Islet of Langerhans (tissue), 1 donor: ENCODE results near the gene ALKBH3.

ENCODE experiments used
- FAIRE-seq: peaks from one replicate; lab custom pipeline; 2011; peaks lifted over from hg19 to GRCh38; lab: Jason Lieb, UNC

The ALKBH3 gene

DNA sequence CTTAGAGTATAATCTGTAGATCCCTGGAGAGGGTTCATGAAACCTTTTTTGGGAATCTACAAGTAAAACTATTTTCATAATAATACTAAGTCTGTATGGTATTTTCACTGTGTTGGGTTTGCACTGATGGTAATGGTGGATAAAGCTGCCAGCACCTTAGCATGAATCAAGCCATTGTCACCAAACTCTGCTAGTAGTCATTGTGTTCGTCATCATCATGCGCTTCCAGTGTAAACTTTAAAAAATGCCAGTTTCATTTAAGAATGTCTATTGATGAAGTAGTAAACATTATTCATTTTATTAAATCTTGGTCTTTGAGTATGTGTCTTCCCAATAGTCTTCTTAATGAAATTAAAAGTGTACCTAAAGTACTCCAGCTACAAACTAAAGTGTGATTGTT lies 15.0 kb downstream of the ALKBH3 start:
- no peak for FAIRE-seq

DNA sequence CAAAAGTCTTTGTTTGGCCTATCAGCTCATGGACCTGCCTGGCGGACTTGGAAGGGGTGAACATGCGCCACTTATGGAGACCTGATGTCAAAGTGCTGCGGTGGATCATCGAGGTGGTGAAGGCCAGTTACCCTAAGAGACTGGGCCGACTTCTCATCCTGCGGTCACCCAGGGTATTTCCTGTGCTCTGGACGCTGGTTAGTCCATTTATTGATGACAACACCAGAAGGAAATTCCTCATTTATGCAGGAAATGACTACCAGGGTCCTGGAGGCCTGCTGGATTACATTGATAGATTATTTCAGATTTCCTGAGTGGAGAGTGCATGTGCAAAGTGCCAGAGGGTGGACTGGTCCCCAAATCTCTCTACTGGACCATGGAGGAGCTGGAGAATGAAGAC lies 17.9 kb downstream of the ALKBH3 start:
- no peak for FAIRE-seq

DNA sequence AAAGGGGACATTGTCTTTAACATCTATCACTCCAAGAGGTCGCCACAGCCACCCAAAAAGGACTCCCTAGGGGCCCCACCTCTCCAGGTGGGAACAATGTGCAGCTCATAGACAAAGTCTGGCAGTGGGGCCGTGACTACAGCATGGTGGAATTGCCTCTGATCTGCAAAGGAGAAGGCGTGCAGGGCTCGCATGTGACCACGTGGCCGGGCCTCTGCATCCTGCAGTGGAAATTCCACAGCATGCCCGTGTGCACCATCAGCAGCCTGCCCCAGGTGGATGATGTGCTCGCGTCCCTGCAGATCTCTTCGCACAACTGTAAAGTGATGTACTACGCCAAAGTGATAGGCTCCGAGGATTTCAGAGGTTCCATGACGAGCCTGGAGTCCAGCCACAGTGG lies 18.5 kb downstream of the ALKBH3 start:
- no peak for FAIRE-seq

DNA sequence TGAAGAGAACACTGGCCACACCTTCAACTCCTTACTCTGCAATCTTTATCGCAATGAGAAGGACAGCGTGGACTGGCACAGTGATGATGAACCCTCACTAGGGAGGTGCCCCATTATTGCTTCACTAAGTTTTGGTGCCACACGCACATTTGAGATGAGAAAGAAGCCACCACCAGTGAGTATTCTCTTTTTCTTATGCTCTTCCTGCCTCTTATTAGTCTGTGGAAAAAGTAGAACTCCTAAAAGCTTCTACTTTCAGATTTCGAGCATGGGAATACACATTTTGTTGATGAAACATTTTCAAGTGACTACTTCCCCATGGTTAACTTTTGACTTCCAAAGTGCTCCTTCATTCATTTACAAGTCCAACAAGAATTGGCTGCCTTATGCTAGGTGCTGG lies 20.9 kb downstream of the ALKBH3 start:
- FAIRE-seq, result no peak

DNA sequence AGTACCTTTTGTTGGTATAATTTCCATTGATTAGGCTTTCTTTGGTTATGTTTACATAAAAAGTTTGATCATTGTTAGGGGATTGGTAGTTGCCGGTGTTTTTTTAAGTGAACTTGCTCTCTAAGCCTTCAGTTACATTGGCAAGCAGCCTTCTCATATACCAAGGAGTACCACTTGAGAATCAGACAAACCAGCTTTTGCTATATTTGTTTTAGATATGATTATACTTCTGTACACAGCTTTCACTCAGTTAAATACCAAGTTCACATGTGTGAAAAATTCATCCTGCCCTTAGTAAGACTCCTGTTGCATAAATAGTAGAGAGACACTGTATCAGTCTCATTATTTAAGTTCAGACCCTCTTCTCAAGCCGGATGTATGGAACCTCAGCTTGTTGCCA lies 22.4 kb downstream of the ALKBH3 start:
- no peak for FAIRE-seq

DNA sequence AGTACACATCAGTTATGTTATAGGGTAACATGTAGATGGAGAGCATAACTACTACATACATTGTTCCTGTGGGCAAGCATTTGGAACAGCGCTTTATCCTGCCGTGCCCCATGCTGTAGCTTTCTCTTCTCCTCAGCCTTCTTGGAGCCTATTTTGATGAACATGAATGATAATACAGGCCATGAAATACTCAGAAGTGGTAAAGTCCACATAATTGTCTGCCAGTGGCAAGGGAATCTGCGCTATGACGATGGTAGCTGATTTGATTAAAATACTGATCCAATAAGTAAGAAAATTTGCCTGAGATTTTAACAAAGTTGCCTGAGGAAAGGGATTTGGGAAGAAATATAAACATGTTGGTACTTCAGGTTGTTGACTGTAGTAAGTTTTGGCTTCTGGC lies 23.3 kb downstream of the ALKBH3 start:
- FAIRE-seq, result no peak

DNA sequence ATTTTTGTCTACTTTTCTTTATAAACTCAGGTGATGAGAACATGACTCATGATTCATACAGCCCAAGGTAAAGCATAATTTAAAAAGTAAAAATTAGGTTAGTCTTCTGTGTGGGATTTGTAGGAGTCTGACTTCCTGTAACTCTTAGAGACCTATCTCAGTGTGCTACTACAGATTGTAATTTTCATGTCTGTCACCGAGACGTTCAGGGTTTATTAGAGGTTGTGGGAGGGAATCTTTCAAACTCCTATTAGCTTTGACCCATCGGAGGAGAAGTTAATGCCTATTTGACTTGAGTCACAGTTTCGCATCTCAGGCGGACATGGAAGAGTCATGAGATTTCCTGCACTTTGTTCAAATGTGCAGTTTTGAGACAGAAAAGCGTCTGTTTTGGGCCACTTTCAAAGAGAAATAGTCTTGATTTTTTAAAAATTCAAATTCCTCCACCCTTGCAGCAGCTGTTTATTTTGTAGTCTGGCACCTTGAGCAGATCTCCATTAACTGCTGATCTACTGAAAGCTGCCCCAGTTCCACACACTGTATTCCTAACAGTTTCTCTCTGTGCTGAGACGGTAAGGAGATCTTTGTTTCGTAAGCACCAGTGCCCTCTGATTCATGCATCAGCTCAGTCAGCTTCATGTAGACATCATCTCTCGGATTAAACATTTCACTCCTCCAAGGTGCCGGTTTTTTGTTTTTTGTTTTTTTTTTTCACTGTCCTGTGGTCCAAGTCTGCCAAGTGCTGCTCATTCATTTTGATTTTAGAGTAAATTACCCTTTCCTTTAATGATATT lies 24.3 kb downstream of the ALKBH3 start:
- no peak for FAIRE-seq

DNA sequence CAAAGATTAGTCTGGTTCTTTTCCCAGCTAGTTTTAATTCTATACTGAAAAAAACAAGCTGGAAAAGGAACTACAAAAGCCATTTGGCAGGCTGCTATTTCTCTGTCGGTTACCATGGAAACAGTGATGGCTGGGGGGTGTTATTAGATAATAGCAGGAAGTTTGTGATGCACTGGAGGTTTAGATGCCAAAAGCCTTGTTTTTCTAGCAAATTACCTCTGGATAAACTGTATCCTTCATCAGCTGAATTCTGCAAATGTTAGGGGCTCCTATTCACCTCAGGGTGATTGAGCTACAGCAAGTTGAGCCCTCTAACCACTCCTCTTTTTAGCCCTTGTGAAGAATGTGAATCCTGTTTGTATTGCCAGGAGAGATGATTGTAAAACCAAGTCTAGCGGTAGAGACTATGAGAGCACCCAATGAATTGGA lies 25.2 kb downstream of the ALKBH3 start:
- FAIRE-seq, result no peak

DNA sequence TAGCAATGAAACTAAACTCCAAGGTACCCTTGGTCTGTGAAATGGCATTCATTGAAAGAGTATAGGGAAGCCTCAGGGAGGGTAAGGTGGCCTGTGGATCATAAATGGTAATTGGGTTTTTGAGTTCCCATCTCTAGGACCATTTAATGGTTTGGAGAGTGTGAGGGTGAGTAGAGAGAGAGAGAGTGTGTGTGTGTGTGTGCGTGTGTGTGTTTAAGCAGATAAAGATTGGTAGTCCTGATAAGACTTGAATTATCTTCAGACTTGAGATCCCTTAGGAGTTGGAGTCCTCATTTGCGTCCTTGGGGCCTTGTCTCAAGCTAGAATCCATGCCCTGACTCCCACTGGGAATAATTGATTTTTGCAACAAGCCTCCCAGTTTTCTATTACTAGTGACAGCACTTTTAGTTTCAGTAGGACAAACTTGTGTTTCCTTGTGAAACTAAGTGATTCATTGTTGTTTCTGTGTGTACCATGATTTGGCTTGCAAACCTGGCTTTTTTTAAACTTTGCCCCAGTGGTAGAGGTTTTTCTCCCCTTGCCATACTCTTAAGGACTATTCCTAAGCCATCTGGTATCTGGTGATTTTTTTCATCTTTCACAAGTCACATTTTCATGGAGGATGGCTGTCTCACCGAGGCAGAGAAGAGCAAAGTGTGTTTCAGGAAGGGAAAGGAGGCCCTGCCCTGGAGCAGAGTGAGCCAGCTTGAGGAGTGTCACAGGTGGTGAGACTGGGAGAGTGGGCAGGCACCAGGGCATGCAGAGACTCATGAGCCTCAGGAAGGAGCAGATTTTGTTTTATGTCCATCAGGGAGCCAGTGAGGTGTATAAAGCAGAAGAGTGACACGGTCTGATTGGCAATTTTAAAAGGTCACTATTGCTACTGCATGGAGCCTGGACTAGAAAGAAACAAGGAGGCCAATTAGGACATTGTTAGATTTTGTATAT lies 26.7 kb downstream of the ALKBH3 start:
- no peak for FAIRE-seq

DNA sequence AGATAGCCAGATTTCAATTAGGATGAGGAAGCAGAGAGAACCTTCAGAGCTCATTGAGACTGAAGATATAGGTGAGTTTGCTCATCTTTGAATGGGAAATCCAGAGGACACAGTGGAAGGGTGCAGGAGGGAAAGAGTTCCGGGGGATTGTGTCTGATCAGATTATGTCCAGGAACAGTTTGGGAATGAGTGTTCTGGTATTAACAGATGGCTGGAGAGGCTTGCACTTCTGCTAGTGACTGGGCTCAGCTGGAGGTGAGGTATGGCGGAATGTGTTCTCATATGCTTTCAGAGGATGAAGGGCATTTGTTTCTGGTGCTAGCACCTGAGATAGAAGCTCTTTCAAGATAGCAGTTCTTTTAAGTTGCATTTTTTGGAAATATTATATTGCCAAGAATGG lies 27.6 kb downstream of the ALKBH3 start:
- FAIRE-seq, result no peak

DNA sequence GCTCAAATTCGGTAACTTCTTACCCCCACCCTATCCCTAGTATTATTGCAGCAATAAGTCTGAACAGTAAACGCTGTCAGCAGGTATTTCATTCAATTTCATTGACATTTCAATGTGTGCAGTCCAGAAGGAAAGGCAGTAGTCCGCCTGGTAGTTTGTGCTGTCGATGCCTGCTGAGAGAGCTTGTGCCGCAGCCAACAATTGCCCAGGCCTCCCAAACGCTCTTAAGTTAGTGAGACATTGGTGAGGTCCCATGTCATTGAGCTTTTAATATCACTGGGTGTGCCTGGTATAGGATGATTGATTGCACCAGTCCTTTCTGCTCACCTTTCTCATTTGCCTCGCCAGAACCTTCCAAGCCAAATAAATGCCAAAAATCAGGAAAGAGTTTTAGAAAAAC lies 28.1 kb downstream of the ALKBH3 start:
- no peak for FAIRE-seq

DNA sequence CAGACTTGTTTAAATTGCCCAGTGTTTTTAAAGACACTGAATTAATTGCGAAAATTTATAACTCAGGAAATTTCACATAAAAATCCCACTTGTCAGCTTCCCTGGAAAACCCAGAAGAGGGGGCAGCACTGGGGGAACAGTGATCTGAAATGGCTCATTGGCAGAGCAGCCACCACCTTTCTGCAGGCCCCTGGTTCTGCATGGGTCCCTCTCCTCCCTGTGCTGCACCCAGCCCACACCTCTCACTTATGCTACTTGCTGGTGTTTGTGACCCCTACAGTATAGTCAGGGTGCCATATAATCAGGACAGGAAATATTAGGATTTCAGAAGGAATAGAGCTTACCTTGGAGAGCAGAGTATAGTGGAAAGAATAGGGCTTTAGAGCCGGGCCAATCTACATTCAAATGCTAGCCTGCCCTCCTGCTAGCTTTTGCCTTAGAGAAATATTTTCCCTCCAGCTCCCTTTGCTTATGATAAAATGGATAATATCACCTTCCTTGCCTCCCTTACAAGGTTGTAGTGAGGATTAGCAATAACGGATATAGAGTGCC lies 33.3 kb downstream of the ALKBH3 start:
- FAIRE-seq, result no peak

DNA sequence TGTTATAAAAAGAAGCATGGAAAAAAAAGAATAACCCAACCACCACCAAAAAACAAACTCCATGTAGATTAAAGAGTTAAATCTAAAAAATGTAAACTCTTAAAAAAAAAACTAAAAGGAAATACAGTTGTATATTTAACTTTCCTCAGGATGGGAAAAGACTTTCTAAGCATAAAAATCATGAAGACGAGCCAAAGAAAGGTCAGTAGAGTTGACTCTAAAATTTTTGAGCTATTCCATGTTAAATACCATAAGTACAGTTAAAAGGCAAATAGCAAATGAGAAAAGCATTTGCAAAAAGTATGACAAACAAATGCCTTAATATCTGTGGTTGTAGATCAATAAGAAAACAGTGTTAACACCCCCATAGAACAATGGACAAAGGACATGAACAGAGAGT lies 33.8 kb downstream of the ALKBH3 start:
- FAIRE-seq, result no peak

DNA sequence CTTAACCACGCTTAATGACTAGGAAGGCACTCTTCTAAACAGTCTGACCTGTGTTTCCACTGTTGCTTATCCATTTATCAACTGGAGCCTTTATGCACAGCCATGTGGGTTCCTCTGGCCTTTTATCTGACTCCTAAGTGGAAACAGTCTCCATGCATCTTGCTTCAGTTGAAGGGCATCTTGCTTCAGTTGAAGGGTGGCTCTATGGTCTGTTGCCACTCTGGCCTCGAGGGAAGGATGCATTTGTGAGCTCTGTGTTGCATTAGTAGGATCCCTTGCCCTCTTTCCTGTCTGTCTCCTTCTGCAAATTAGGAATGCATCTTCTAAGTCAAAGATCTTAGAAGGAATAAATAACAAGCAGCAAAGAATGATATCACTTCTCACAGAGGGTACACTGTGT lies 36.0 kb downstream of the ALKBH3 start:
- FAIRE-seq, result no peak

DNA sequence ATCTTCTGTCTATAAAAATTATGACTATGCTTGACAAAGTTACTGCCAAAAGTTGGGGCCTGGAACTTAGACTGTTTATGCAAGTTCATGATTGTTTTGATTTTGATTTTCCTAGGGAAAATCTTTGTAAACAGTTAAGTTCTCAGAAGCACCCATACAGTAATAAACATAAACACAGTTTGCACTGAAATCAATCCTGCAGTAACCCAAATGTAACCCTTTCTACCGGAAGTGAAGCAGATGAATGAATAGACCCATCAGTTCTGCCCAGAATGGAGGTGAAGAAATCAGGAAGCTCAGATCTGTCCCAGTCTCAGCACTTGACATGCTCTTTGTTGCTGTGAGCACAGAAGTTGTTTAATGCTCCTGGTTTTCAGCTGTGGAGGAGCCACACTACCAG lies 37.2 kb downstream of the ALKBH3 start:
- no peak for FAIRE-seq

DNA sequence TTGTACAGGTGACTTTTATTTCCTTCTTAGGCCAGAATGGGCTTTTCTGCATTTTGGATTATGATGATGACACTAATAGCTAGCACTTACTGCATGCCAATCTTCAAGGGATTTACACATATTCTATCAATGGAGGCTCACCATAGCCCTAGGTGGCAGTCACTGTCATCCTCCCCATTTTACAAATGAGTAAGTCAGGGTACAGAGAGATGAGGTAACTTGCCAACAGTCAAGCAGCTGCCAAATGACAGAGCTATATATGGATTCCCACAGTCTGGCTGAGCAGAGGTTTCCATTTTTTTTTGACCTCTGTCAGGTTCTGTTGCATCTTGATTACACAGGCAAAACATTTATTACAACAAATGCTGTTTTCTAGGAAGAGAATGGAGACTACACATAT lies 38.0 kb downstream of the ALKBH3 start:
- no peak for FAIRE-seq

DNA sequence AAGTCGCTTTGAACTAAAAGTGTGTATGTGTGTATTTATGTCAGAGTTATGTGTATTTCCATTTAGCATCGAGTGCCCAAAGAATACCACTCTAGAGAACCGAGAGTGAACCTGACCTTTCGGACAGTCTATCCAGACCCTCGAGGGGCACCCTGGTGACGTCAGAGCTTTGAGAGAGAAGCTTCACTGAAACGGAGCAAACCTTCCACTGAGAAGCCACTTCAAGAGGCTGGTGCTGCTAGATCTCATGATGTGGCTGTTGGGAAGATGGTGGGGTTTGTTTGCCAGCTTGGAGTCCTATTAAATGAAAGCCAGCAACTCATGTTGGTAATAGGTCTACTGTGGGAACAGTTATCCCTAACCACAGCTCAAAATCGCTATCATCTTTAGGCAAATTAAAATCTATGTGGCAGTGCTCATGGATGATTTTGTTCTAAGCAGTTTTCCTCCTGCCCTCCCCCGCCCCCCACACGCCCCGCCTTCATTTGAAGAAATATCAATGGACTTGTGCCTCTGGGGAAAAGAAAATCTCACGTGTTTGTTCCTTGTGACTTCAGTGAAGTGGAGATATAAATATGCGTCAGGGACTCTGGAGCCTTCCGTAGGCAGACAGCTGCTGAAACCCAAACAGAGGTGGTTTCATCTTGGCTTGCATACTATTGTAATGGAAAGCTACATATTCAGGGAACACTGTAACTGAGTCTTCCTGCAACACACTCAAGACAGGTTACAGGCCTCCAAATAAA lies 39.4 kb downstream of the ALKBH3 start:
- FAIRE-seq, result no peak

DNA sequence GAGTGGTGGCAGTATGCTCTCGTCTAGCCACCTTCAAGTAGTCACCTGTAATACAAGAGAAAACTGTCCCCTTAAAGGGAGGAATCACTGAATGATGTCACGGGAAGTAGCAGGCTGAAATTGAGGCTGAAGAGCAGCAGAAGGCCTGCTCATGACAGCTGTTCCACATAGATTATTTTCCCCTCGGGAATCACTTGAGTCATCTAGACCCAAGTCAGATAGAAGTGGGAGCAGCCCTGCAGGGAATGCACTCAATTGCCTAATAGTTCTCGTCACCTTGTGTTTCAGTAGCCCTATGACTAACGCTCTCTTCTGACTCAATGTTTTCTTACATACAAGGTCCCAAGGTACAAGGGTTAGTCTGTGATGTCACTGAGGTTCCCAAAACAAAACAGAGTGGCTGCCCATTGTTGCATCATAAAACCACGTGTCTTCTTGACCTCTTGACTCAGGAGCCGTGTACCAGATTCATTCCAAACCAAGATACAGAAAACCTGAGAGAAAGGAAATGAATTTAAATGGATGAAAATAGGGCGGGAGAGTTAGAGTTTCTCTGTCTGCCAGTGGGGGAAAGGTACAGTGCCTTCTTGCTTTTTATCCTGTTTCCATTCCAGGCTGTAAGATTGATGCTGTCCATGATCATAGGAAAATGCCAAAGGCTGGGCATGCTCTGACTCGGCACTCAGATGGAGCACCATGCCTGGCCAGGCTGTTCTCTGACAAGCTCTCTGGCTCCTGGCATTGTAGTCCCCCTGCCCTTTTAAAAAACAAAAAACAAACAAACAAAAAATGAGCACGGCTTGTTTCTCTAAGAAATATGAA lies 40.2 kb downstream of the ALKBH3 start:
- FAIRE-seq, result no peak

DNA sequence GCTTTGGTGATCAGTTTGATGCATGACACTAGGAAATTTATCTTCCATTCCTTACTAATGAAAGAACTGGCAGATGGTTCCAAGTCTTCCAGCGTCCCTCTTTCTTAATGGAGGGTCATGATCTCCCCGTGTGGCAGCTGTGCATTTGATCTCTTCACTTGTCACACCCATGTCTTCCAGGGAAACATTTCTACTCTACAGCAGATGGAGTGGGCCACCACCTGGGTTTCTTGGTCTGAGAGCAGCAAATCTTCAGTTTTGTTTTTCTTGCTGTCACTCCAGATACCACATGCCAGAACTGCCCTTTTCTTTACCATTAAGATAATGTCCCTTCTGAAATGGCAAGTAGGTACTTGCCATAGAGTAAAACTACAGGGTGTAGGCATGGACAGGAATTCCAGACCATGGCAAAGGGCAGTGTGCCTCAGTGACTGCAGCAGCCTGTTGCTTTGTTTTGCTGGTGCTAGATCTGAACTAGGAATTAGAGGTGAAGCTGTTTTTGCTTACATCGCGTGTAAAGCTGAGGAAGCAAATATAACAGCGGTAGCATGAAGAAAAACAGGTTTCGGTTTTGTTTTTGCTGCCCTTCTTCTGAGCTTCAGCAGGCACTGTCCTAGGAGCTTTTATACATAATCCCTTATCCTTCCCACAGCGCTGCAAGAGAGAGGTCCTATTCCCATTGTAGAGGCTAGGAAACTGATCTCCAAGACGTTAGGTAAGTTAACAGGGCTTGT lies 41.1 kb downstream of the ALKBH3 start:
- no peak for FAIRE-seq

DNA sequence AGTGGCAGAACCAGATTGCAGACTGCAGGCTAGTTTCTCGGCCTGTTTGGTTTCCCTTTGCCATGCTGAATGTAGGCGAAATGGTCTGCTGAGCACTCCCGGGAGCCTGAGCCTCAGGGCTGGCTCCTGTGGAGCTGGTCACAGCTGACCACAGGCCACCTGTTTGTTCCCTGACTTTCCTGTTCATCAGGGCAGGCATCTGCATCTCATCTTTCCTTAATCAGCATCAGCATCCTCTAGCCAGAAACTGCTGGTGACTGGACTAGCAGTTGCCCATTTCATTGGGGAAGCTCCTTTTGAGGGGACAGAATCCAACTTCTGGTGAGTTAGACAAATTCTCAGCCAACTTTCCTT lies 41.6 kb downstream of the ALKBH3 start:
- FAIRE-seq, result no peak
